ENCODE measurements around the gene C14orf132. TPM values are rescaled to one million over a fixed set of nuclear protein-coding genes. Genes with fewer than 3 reads are reported as not detected.

The C14orf132 gene
- total RNA-seq, 4 donors from 2014 or later = 3.0 to 13.5 (median 3.9) TPM

DNA sequence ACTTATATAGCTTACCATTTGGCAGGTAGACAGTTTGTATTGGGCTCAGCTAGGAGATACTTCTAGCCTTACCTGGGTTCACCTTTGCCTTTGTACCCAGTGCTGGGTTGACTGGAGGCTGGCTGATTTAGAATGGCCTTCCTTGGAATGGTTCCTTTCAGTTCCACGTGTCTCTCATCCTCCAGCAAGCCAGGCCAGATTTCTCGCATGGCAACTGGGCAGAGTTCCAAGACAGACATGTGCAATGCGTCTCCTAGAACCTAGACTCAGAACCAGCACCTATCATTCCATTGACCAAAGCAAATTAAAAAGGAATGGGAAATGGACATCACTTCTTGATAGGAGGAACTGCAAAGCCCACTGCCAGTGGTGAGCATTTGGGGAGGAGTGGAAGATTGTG is 86.4 kb downstream of the C14orf132 start:
- Histone ChIP-seq H3K36me3 (no peaks in the 10 kb centered on the region), H3K4me3 (no peak overlapping the region), H3K27ac (peak overlapping the region in 1 of 4 donors; percentile 23), H3K27me3 (no peaks in the 10 kb centered on the region), H3K4me1 (peaks cover 0 to 19% (median 9%) of the 10 kb centered on the region in 3 donors), H3K9me3 (no peaks in the 10 kb centered on the region)
- 0 to 16% methylated on average over 3 of the region's 3 CpGs for WGBS, 2 donors
- intact Hi-C loops (cut with DNase I) = no loop called here
- no peak for DNase-seq
- TF ChIP-seq POLR2A (IDR thresholded peaks at IDR 0.05) = no peak
- TF ChIP-seq, protein P1, sequence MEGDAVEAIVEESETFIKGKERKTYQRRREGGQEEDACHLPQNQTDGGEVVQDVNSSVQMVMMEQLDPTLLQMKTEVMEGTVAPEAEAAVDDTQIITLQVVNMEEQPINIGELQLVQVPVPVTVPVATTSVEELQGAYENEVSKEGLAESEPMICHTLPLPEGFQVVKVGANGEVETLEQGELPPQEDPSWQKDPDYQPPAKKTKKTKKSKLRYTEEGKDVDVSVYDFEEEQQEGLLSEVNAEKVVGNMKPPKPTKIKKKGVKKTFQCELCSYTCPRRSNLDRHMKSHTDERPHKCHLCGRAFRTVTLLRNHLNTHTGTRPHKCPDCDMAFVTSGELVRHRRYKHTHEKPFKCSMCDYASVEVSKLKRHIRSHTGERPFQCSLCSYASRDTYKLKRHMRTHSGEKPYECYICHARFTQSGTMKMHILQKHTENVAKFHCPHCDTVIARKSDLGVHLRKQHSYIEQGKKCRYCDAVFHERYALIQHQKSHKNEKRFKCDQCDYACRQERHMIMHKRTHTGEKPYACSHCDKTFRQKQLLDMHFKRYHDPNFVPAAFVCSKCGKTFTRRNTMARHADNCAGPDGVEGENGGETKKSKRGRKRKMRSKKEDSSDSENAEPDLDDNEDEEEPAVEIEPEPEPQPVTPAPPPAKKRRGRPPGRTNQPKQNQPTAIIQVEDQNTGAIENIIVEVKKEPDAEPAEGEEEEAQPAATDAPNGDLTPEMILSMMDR (IDR thresholded peaks at IDR 0.05) = no peak

DNA sequence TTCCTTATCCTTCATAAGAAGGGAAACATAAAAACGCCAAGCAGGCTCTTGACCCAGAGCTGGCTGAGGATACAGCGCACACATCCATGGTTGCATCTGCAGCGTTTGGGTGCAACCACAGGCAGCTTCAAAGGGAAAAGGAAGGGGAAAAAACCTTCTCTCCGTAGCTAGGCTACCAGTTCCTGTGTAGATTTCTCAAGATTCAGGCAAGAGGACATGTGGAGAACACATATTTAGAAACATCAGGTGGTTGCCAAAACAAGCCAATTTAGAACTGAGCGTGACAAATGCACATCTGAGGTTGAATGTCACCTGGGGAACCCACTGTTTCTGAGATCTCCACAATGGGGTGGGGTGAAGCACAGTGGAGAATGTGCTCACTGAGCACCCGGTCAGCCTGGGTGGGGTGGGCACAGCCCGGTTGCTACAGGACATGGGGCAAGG is 87.2 kb downstream of the C14orf132 start:
- Histone ChIP-seq H3K4me3 (no peak overlapping the region), H3K36me3 (no peaks in the 10 kb centered on the region), H3K4me1 (peaks cover 0 to 18% (median 9%) of the 10 kb centered on the region in 3 donors), H3K27ac (peak overlapping the region in 2 of 4 donors; percentile 23 to 29), H3K9me3 (no peaks in the 10 kb centered on the region), H3K27me3 (no peaks in the 10 kb centered on the region)
- intact Hi-C loops (cut with DNase I) = no loop called here
- no peak for TF ChIP-seq POLR2A (IDR thresholded peaks at IDR 0.05)
- TF ChIP-seq, protein P1 (IDR thresholded peaks at IDR 0.05) = no peak
- no peak for DNase-seq
- 34 to 59% methylated on average over 7 of the region's 7 CpGs for WGBS, 2 donors

DNA sequence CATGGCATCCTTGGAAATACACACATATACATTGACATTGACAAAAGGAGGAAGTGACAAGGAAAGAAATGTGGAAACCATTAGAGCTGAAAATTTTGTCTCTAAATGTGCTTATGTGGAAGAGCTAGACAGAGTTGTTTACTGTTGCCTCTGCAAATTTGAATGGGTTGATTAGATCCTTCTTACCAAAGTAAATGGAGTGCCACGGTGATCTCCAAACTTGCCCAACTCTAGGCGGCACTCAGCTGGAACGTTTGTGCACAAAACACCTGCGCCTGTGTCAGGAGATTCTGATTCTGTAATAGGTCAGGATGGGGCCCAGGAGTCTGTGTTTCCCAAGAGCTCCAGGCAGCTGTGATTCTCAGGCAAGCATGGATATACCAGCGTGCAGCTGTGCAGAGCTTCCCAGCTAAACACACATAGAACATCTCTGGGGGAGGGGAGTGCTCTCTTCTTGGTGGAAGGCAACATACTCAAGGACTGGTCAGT is 87.7 kb downstream of the C14orf132 start:
- H3K4me3 ChIP-seq = no peak overlapping the region
- no peaks in the 10 kb centered on the region for H3K27me3 ChIP-seq
- H3K36me3 ChIP-seq = no peaks in the 10 kb centered on the region
- no peak for DNase-seq
- intact Hi-C loops (cut with DNase I) = no loop called here
- peak overlapping the region in 2 of 4 donors; percentile 23 to 29 for H3K27ac ChIP-seq
- 65 to 78% methylated on average over 4 to 5 of the region's 5 CpGs for WGBS, 2 donors
- no peaks in the 10 kb centered on the region for H3K9me3 ChIP-seq
- peaks cover 0 to 14% (median 9%) of the 10 kb centered on the region in 3 donors for H3K4me1 ChIP-seq
- TF ChIP-seq POLR2A (IDR thresholded peaks at IDR 0.05) = no peak
- TF ChIP-seq, protein P1 (IDR thresholded peaks at IDR 0.05) = no peak

DNA sequence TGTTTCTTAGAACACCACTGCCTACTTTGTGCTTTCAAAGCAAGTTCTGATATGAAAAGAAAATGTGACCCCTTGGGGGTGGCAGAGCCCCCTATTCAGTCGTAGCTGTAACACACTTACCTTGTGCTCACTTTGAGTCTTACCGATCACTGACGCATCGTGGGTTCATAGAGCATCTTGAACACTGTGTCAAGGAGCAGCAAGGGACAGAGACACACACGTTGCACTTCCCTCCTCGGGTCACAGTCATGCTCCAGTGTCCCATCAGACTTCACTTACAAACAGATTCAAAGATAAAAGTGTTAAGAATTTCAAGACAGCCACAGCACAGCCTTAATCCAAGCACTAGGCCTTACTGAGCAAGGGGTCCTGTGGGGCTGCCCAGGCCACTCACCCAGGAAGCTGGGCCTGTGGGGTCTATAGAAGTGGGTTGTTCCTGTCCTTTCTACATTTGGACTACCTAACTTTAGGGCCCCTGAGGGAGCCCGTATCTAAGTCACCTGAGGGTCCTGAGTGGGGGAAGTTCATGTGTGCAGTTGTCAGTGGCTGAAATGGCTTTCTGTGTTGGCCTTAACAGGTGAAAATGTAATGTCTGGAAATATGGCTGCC is 90.1 kb downstream of the C14orf132 start:
- WGBS, 2 donors = 82 to 93% methylated on average over 5 to 7 of the region's 7 CpGs
- Histone ChIP-seq H3K4me1 (peaks cover 0 to 12% (median 9%) of the 10 kb centered on the region in 3 donors), H3K27me3 (no peaks in the 10 kb centered on the region), H3K27ac (no peak overlapping the region), H3K4me3 (no peak overlapping the region), H3K9me3 (no peaks in the 10 kb centered on the region), H3K36me3 (no peaks in the 10 kb centered on the region)
- no peak for TF ChIP-seq POLR2A (IDR thresholded peaks at IDR 0.05)
- TF ChIP-seq, protein P1 (IDR thresholded peaks at IDR 0.05) = no peak
- intact Hi-C loops (cut with DNase I) = no loop called here
- DNase-seq = no peak

DNA sequence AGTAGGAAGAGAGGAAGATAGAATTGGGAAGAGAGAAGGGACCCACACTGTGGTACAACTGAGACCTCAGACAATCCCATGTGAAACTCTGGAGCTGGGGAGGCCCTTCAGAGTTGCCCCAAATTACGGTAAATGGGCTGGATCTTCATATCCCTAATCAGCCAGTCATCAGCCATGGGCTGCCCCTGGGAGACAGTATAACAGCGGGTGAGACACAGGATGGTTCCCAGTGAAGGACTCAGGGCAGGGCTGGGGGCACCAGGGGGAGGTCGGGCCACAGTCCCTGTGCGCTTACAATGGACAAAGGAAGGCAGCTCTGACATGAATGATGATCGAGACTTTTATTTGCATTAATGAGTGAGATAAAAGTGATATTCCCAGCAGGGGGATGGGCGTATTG is 91.2 kb downstream of the C14orf132 start:
- no peak for TF ChIP-seq POLR2A (IDR thresholded peaks at IDR 0.05)
- Histone ChIP-seq H3K4me1 (peaks cover 0 to 12% (median 8%) of the 10 kb centered on the region in 3 donors), H3K36me3 (no peaks in the 10 kb centered on the region), H3K27me3 (no peaks in the 10 kb centered on the region), H3K9me3 (no peaks in the 10 kb centered on the region), H3K4me3 (no peak overlapping the region), H3K27ac (no peak overlapping the region)
- 89 to 92% methylated on average over 6 of the region's 6 CpGs for WGBS, 2 donors
- intact Hi-C loops (cut with DNase I) = no loop called here
- DNase-seq = no peak

Measured in esophagus squamous epithelium (tissue), 5 donors.